Skeletal muscle tissue (tissue), 1 donor: Measurements from ENCODE around the gene CNDP1. TPM values are rescaled to one million over a fixed set of nuclear protein-coding genes. Genes with fewer than 3 reads are reported as not detected.

Source experiments
- total RNA-seq: library from RNA; depleted of rRNA; stranded (reverse); fragments of >200 nt; gene quantifications from one replicate; pipeline ENCODE4 v1.2.3, GENCODE V29; 2014

Gene CNDP1
- total RNA-seq, 1 donor from 2014 or later, result not detected

Other genes with a start within 250 kb of the CNDP1 start
- 28.7 TPM for gene CYB5A, start 242.5 kb upstream of the CNDP1 start, total RNA-seq
- not detected for gene C18orf63, start 218.7 kb upstream of the CNDP1 start, total RNA-seq
- 5.2 TPM for gene DIPK1C, start 77.2 kb upstream of the CNDP1 start, total RNA-seq
- 25.6 TPM for gene CNDP2, start 38.1 kb upstream of the CNDP1 start, total RNA-seq
- gene ZNF407, start 63.4 kb downstream of the CNDP1 start, total RNA-seq, result 15.1 TPM